HepG2 (cell line): ENCODE measurements around the gene KCNAB3. TPM values are rescaled to one million over a fixed set of nuclear protein-coding genes. Genes with fewer than 3 reads are reported as not detected.
A peak's percentile ranks its signal among the peaks of the same experiment; 100 is the strongest.

ENCODE experiments used
- ARNTL ChIP-seq: sonication (generic); formaldehyde crosslinking; IDR thresholded peaks from 2 replicates; pipeline ENCODE4 v1.4.0; 2020; ENCODE audit warnings: mild to moderate bottlenecking, missing genetic modification reagents
- BRCA1 ChIP-seq: sonication (generic); formaldehyde crosslinking; IDR thresholded peaks from 2 replicates; pipeline ENCODE4 v1.4.0; 2020; ENCODE audit warnings: missing genetic modification reagents
- CCAR2 ChIP-seq: fragments of 200-400 bp; formaldehyde crosslinking; optimal IDR thresholded peaks from 2 replicates; pipeline ENCODE3; 2018; ENCODE audit warnings: low read depth, mild to moderate bottlenecking, low read length, moderate library complexity
- CCDC6 ChIP-seq: sonication (generic); formaldehyde crosslinking; IDR thresholded peaks from 2 replicates; pipeline ENCODE4 v1.8.1; 2022; ENCODE audit warnings: mild to moderate bottlenecking, missing genetic modification reagents, moderate library complexity
- DMAP1 ChIP-seq: IDR thresholded peaks from 2 replicates; pipeline ENCODE4 v1.6.1; 2016
- FOSL1 ChIP-seq: sonication (generic); formaldehyde crosslinking; IDR thresholded peaks from 2 replicates; pipeline ENCODE4 v1.9.0; 2021; ENCODE audit warnings: missing genetic modification reagents, borderline replicate concordance
- FOXA1 ChIP-seq, 2 experiments: fragments of 450-650 bp in 1 of 2; sonication (generic) in 1 of 2; formaldehyde crosslinking in 1 of 2; IDR thresholded peaks; 2 replicates each; pipeline versions ENCODE4 v1.4.0 to v1.6.1; 2016 to 2020; ENCODE audit warnings: missing genetic modification reagents in 1 of 2
- HNRNPK ChIP-seq: fragments of 200-400 bp; formaldehyde crosslinking; IDR thresholded peaks from 2 replicates; pipeline ENCODE4 v1.6.1; 2018; ENCODE audit warnings: low read length, low read depth, moderate library complexity, mild to moderate bottlenecking; ENCODE audit not compliant: poor library complexity, severe bottlenecking
- IRX3 ChIP-seq: sonication (generic); formaldehyde crosslinking; IDR thresholded peaks from 2 replicates; pipeline ENCODE4 v1.8.1; 2023; ENCODE audit warnings: mild to moderate bottlenecking, low read depth, missing genetic modification reagents, borderline replicate concordance
- MAFF ChIP-seq: IDR thresholded peaks from 2 replicates; pipeline ENCODE4 v1.6.1; 2011; ENCODE audit warnings: low read depth, low read length, improper control_type of control experiment
- MAFK ChIP-seq, 2 experiments: IDR thresholded peaks in 1 of 2; conservative IDR thresholded peaks in 1 of 2; 2 replicates each; pipeline ENCODE4 v1.6.1; 2011; ENCODE audit warnings: improper control_type of control experiment in 2 of 2, low read length in 2 of 2
- MXD1 ChIP-seq: sonication (generic); formaldehyde crosslinking; IDR thresholded peaks from 2 replicates; pipeline ENCODE4 v1.4.0; 2020; ENCODE audit warnings: mild to moderate bottlenecking, missing genetic modification reagents
- NCOA5 ChIP-seq: sonication (generic); formaldehyde crosslinking; IDR thresholded peaks from 2 replicates; pipeline ENCODE4 v1.4.0; 2020; ENCODE audit warnings: missing genetic modification reagents
- RAD21 ChIP-seq: fragments of 450-650 bp; formaldehyde crosslinking; IDR thresholded peaks from 2 replicates; pipeline ENCODE4 v1.5.0; 2020; ENCODE audit warnings: mild to moderate bottlenecking
- SATB2 ChIP-seq: sonication (generic); formaldehyde crosslinking; IDR thresholded peaks from 2 replicates; pipeline ENCODE4 v1.5.0; 2020; ENCODE audit warnings: missing genetic modification reagents
- ZBTB40 ChIP-seq, 2 experiments: fragments of 450-650 bp in 1 of 2; sonication (generic) in 1 of 2; formaldehyde crosslinking in 1 of 2; IDR thresholded peaks; 2 replicates each; pipeline versions ENCODE4 v1.6.1 to v1.8.0; 2016 to 2022; ENCODE audit warnings: antibody characterized with exemption in 1 of 2, mild to moderate bottlenecking in 1 of 2, missing genetic modification reagents in 1 of 2
- ZBTB8A ChIP-seq: sonication (generic); formaldehyde crosslinking; IDR thresholded peaks from 2 replicates; pipeline ENCODE4 v1.4.0; 2020; ENCODE audit warnings: mild to moderate bottlenecking, low read depth, missing genetic modification reagents, borderline replicate concordance
- ZFAT ChIP-seq: sonication (generic); formaldehyde crosslinking; conservative IDR thresholded peaks from 2 replicates; pipeline ENCODE4 v1.8.1; 2023; ENCODE audit warnings: missing genetic modification reagents, inconsistent platforms
- ZNF691 ChIP-seq: sonication (generic); formaldehyde crosslinking; IDR thresholded peaks from 2 replicates; pipeline ENCODE4 v1.4.0; 2020; ENCODE audit warnings: missing genetic modification reagents, low read depth, mild to moderate bottlenecking, borderline replicate concordance
- ZNF816 ChIP-seq: sonication (generic); formaldehyde crosslinking; IDR thresholded peaks from 2 replicates; pipeline ENCODE4 v1.8.0; 2022; ENCODE audit warnings: missing genetic modification reagents, mild to moderate bottlenecking, borderline replicate concordance
- polyA plus RNA-seq, 8 experiments: library from polyadenylated mRNA; depleted of rRNA in 3 of 8; stranded (reverse) in 7 of 8; unstranded in 1 of 8; fragments of >200 nt; fragmentation: Illumina TruSeq in 4 of 8; extraction: Trizol in 4 of 8; gene quantifications; 2 replicates each; pipeline versions ENCODE4 v1.2.1 to v1.2.3, GENCODE V29; 2011 to 2016; ENCODE audit warnings: low read depth in 4 of 8, missing spikeins in 1 of 8, mixed read lengths in 1 of 8; ENCODE audit not compliant: insufficient read depth in 1 of 8
- total RNA-seq, 5 experiments: library from RNA; depleted of rRNA; stranded (reverse); fragments of >200 nt; fragmentation: Illumina TruSeq; extraction: Trizol; gene quantifications; 2 replicates each; pipeline ENCODE4 v1.2.3, GENCODE V29; 2016; ENCODE audit warnings: low read depth in 1 of 5

Gene KCNAB3
- total and polyA plus RNA-seq, 2 of the 13 experiments (the other 11 are each of a cell fraction or from before 2014, with no cell fraction given), result 0.29 to 0.88 TPM

- no peak for TF ChIP-seq ZNF691 (CRISPR knock-in tag)
- no peak for TF ChIP-seq FOSL1
- TF ChIP-seq ZNF816 (CRISPR knock-in tag), result no peak
- no peak for TF ChIP-seq CCDC6 (CRISPR knock-in tag)
- TF ChIP-seq SATB2 (CRISPR knock-in tag), result no peak
- no peak for TF ChIP-seq FOXA1 (IDR thresholded peaks at IDR 0.05)
- TF ChIP-seq FOXA1 (CRISPR knock-in tag; IDR thresholded peaks at IDR 0.05), result no peak
- peak; percentile 14; the same call in 1 of the 2 replicates for TF ChIP-seq MXD1 (CRISPR knock-in tag)
- no peak for TF ChIP-seq MAFF
- no peak for TF ChIP-seq DMAP1
- TF ChIP-seq ZBTB8A (CRISPR knock-in tag), result no peak
- TF ChIP-seq IRX3, result no peak
- no peak for TF ChIP-seq MAFK (conservative IDR thresholded peaks at IDR 0.05 in 1 of 2, IDR thresholded peaks at IDR 0.05 in 1 of 2; ENCODE audit: low read length in 2 of 2)
- TF ChIP-seq ARNTL (CRISPR knock-in tag), result no peak
- TF ChIP-seq BRCA1 (CRISPR knock-in tag), result no peak
- TF ChIP-seq HNRNPK, result no peak
- no peak for TF ChIP-seq ZBTB40 (IDR thresholded peaks at IDR 0.05)
- TF ChIP-seq ZBTB40 (CRISPR knock-in tag; IDR thresholded peaks at IDR 0.05), result 0 out of 2 replicates have a peak, but pooled peaks have one; percentile 52
- no peak for TF ChIP-seq RAD21 (CRISPR knock-in tag)
- TF ChIP-seq ZFAT (CRISPR knock-in tag), result no peak
- no peak for TF ChIP-seq CCAR2
- no peak for TF ChIP-seq NCOA5 (CRISPR knock-in tag)
Observed at GRCh38 chr17:7888184-7888920, 41.3 kb downstream of the KCNAB3 start, which contains the start of gene CHD3 (continued).
